22Rv1 (cell line): ENCODE results near the gene LYZL6.

ENCODE experiments used
- ZFX ChIP-seq: fragments of 450-650 bp; IDR thresholded peaks from 2 replicates; pipeline ENCODE4 v1.6.1; 2017; ENCODE audit warnings: antibody characterized with exemption, borderline replicate concordance
- TF ChIP-seq, protein P1 (sequence below): fragments of 450-650 bp; IDR thresholded peaks from 2 replicates; pipeline ENCODE4 v1.5.1; 2017; ENCODE audit warnings: mild to moderate bottlenecking

DNA sequence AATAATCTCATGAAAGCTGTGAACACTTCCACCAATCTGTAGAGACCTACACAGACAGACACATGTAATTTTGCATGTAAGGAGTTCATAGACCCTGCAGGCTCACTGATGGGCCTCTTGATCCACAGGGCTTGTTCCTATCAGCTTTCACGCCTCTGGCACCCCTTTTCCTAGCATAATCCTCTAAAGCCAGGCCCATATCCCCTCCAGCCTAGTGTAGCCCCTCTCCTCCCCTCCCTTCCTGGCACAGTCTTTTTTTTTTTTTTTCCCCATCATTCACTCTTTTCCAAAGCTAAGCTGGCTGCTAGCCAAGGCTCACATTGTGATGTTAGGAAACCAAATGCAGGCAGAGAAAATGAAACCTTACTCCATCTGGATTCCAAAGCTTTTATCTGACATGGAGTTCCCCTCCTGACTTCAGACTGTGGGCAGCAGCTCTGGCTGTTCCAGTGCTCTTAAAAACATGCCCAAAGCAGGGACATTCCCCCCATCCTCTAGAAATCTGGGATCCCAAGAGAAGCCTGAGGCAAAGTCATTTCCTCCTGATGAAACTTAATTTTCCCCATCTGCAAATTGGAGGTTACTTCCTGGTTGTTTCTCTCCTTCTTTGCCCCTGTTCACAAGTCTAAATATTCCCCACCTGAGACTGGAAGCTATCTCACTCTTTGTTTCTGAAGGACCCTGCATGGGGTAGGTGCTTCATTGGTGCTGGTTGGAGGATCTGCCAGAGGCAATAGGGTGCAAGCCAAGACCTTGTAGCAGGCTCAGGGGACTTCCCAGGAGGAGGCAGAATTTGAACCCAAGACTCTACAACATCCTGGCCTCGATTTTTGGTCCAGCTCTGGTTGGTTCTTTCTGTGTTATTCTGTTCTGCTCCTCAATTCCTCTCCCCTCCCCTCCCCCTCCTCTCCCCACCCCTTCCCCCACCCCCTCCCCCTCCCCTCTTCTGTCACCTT lies 53.4 kb downstream of the LYZL6 start:
- TF ChIP-seq, protein P1, sequence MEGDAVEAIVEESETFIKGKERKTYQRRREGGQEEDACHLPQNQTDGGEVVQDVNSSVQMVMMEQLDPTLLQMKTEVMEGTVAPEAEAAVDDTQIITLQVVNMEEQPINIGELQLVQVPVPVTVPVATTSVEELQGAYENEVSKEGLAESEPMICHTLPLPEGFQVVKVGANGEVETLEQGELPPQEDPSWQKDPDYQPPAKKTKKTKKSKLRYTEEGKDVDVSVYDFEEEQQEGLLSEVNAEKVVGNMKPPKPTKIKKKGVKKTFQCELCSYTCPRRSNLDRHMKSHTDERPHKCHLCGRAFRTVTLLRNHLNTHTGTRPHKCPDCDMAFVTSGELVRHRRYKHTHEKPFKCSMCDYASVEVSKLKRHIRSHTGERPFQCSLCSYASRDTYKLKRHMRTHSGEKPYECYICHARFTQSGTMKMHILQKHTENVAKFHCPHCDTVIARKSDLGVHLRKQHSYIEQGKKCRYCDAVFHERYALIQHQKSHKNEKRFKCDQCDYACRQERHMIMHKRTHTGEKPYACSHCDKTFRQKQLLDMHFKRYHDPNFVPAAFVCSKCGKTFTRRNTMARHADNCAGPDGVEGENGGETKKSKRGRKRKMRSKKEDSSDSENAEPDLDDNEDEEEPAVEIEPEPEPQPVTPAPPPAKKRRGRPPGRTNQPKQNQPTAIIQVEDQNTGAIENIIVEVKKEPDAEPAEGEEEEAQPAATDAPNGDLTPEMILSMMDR = no peak
- TF ChIP-seq ZFX = no peak
